ENCODE measurements around the gene GPR152. TPM values are rescaled to one million over a fixed set of nuclear protein-coding genes. Genes with fewer than 3 reads are reported as not detected.
"Not testable (repeated sequence)": the region's sequence is repeated elsewhere in the genome, so short reads cannot be mapped to it uniquely, and the experiment has no call there.

Gene GPR152
- total RNA-seq, 1 donor from 2014 or later: not detected

GRCh38 chr11:67489885-67490726 lies 37.6 kb upstream of the GPR152 start:
- DNase-seq: no peak

DNA sequence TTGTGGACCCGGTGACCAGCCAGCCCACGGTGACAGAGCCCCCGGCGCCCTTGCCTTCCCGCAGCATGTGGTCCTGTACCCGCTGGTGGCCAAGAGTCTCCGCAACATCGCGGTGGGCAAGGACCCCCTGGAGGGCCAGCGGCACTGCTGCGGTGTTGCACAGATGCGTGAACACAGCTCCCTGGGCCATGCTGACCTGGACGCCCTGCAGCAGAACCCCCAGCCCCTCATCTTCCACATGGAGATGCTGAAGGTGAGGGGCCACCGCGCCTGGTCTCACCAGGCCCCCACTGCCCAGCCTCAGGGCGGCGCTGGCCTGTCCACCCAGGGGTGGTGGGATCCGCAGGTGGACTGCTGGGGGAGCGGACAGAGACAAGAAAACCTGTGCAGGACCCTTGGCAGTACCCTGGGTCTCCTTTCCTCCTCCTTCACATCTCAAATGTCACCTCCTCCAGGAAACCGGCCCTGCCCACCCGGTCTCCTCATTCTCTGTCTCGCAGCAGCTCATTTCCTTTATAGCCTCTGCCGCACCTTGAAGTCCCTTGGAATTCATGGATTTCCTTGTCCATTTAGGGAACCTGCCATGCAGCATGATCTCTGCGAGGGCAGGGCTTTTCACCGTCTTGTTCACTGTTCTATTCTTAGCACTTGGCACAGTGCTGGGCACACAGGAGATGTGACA lies 36.8 kb upstream of the GPR152 start:
- DNase-seq: no peak

- no peak for DNase-seq
These were observed 34.1 kb upstream of the GPR152 start for GRCh38 chr11:67486481-67487195.

- not testable (repeated sequence) for DNase-seq
These were observed 33.4 kb upstream of the GPR152 start for GRCh38 chr11:67485873-67486361.

DNA sequence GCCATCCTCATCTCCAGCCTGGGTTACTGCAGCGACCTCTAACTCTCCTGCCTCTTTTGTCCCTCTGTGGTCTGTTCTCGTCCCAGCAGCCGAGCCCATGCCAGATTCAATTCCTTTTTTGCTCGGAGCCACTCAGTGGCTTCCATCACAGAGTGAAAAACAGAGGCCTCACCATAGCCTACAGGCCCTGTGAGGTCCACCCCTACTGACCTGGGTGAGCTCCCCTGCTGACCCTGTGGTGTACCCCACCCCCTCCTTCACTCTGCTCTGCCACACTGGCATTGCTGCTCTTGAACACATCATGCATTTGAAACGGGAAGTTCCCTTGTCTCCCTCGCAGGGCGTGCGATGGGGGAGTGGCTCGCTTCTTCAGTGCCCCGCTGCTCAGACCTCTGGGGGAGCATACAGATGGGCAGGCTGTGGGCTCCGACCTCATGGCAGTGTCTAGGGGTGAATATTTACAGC lies 32.4 kb upstream of the GPR152 start:
- DNase-seq: no peak

DNA sequence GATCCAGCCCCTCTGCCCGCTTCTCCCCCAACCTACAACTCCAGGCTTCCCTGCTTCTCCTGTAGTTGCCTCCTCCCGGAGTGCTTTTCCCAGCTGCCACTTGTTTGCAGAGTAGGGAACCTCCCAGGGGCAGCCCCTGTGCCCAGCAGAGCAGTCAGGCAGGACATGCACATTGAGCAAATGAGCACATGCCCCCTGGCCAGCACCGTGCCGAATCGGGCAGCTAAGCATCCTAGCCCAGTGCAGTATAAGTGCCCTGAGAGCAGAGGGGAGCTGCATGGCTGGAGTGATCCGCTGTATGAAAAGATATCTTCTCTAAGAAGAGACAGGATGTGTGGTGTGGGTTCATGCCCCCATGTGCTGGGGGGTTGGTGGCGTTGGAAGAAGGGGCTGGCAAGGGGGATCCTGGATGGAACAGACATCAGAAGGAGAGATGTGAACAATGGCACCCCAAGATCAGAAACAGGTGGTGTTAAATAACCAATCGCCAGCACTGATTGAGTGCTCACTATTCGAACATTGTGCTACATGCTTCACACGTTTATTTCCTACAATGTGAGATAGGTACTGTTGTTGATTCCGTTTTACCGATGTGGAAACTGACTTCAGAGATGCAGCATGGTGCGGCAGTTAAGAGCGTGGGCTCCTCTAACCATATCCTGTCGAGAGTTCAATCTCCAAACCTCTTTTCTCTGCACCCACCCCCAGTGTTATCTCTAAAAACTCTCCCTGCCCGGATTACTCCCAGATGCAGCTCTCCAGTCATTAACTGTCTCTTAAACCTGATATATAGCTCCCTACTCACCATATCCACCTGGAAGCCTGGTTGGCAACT lies 31.5 kb upstream of the GPR152 start:
- DNase-seq: no peak

DNA sequence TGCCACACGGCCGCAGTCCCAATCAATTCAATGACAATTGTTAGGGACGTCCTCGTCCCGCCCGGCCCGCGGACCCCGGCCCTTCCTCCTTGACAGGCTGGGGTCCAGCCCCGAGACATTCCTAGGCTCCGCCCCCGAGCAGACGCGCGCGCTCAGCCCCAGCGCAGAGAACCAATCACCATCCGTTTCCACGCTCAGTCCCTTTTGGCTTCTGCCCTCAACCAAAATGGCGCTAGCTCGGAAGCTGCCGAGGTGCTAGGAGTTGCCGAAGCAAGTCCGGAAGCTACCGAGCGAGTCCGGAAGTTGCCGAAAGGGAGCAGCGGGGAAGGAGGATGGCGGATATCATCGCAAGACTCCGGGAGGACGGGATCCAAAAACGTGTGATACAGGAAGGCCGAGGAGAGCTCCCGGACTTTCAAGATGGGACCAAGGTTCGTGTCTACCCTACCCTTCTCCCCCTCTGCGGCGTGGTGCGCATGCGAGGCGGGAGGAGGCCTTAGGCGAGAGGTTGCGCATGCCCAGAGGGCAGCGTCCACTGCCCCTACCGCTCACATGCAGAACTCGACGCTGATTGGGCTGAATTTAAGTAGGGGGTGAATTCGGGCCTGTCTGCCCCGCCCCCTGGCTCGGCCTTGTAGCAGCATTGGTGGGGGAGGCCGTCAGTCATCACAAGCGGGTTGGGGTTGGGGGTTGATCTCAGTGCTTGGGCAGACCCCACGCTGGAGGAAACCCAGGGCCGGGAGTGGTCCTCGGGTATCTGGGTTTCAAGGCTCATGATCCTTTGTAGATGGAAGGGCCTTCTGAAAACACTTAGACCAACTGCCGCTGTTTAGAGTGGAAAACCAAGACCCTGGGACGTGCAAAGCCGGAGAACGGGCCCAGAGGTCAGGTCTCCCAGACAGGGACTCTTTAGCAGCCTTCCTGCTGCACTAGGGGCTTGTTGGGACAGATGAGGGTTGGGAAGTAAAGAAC lies 30.6 kb upstream of the GPR152 start, which contains the start of gene AIP:
TSS of gene AIP (plus strand) at position 200 of the 972 bp plus-strand sequence. CDS start at position 333, 133 bp downstream.
- DNase-seq: peak; percentile 99

- no peak for DNase-seq
These were observed 29.8 kb upstream of the GPR152 start for GRCh38 chr11:67482275-67482826.

DNA sequence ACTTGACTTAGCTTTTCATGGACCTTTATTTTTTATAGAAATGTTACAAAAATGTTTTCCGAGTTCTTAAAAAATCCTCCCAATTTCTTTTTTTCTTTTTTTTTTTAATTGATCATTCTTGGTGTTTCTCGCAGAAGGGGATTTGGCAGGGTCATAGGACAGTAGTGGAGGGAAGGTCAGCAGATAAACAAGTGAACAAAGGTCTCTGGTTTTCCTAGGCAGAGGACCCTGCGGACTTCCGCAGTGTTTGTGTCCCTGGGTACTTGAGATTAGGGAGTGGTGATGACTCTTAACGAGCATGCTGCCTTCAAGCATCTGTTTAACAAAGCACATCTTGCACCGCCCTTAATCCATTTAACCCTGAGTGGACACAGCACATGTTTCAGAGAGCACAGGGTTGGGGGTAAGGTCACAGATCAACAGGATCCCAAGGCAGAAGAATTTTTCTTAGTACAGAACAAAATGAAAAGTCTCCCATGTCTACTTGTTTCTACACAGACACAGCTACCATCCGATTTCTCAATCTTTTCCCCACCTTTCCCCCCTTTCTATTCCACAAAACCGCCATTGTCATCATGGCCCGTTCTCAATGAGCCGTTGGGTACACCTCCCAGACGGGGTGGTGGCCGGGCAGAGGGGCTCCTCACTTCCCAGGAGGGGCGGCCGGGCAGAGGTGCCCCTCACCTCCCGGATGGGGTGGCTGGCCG lies 25.0 kb upstream of the GPR152 start:
- DNase-seq: not testable (repeated sequence)

GRCh38 chr11:67476692-67477091 lies 24.2 kb upstream of the GPR152 start:
- not testable (repeated sequence) for DNase-seq

DNA sequence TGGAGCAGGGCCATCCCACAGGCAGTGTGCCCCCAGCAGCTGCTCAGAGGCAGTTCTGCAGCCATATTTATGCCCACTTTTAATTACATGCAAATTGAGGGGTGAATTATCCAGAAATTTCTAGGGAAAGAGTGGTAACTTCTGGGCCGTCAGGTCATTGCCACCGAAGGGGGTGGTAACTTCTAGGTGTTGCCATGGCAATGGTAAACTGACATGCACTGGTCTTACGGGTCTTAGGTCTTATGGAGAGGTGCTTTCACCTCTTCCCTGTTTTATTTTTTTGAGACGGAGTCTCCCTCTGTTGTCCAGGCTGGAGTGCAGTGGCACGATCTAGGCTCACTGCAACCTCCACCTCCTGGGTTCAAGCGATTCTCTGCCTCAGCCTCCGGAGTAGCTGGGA lies 20.4 kb upstream of the GPR152 start:
- no peak for DNase-seq

DNA sequence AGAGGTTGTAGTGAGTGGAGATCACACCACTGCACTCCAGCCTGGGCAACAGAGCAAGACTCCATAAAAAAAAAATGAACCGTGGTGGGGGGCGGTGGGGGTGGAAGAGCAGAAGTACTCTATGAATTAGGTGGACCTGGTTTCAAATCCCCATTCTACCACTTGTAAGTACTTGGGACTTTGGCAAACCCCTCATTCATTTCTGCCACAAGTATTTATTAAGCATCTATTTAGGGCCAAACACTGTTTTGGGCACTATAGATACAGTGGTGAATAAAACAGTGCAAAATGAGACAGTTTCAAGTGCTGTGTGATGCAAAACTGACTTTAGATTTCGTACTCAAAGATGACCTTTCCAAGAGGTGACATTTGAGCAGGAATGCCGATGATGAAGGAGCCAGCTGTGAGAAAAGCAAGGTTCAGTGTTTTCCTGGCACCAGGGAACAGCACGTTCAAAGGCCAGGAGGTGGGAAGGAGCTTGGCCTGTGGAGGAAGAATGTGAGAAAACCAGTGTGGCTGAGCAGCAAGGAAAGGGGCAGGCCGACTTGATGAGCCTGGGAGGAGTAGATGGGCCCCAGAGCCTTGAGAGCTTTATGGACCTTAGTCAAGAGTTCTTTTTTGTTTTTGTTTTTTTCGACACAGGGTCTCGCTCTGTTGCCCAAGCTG lies 17.9 kb upstream of the GPR152 start:
- no peak for DNase-seq

DNA sequence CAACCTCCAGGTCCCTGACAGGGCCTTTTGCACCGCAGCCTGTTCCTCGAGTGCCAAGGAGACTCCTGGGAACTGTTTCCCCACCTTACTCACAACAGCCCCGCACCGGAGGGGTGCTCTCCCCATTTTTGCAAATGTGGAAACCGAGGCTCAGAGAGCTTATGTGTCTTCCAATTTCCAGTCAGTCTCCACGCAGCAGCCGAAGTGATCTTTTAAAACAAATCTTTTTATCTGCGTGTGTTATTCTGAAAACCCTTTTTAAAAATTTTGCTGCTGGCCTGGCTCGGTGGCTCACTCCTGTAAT lies 16.9 kb upstream of the GPR152 start:
- no peak for DNase-seq

GRCh38 chr11:67468759-67469507 lies 16.4 kb upstream of the GPR152 start, which contains the start of gene TMEM134:
Gene TMEM134, minus strand, starts transcription at chr11:67469251. Its CDS starts 59 bp downstream, at chr11:67469192.
- peak; percentile 96 for DNase-seq

GRCh38 chr11:67468456-67468758 lies 15.9 kb upstream of the GPR152 start:
- no peak for DNase-seq

GRCh38 chr11:67468056-67468455 lies 15.5 kb upstream of the GPR152 start:
- peak; percentile 30 for DNase-seq

DNA sequence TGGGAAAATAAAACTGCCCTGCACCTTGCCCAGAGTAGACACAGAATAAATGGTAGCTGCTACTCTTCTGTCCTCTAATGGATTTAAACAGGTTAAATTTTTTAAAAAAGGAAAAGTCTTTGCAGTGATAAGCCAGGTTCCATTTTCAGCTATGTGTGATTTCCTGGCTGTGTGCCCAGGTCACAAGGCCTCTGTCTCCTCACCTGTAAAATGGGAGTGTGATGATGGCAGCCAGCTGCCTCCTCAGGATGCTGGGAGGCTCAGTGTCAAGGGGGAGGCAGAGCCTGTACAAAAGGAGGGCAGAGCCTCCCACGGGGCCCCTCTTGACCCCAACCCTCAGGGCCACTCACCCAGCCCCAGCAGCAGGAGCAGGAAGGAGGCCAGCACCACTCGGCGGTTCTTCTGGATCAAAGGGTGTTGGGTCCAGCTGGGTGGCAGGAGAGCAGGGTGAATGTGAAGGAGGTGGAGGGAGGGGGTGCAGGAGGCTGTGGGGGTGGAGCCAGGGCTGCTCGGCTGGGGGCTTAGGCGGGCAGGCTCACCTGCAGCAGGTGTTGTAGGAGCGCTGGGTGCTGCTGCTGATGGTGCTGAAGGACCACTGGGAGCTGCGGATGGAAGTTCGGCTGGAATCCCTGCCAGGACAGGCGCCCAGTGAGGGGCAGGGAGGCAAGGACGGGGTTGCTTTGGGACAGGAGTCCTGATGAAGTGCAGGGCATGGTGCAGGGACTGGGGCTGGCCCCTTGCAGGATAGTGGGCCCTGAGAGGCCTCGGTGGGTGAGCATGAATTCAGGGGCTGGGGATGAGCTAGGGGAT lies 14.6 kb upstream of the GPR152 start:
- no peak for DNase-seq
